GM18511 (cell line): ENCODE measurements around the gene ZNF367.

Experiments
- ATAC-seq: cut with Tn5 transposase; IDR thresholded peaks from one replicate; pipeline ENCODE4 v1.9.1; 2021; ENCODE audit warnings: mild to moderate bottlenecking, moderate library complexity; ENCODE audit not compliant: unreplicated experiment

The ZNF367 gene

GRCh38 chr9:96418083-96418919 is at the start of gene ZNF367:
Gene ZNF367 (minus strand): TSS chr9:96418370. CDS start chr9:96418032, 338 bp downstream.
- ATAC-seq, result peak; percentile 69

DNA sequence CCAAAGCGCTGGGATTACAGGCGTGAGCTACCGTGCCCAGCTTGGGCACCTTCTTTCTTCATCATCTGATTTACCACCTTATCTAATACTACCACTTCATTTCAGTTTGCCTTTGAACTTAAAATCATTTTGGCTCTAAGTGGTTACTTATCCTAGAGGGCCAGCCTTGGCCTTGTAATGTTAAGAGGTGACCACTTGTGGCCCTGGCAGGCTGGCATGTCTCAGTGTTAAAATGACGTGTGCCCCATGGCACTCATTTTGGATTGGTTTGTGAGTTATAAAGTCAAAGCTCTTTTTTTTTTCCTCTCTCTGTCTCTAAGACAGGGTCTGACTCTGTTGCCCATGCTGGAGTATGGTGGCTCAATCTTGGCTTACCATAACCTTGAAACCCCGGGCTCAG is 49.6 kb upstream of the ZNF367 start:
- no peak for ATAC-seq

GRCh38 chr9:96464426-96464825 is 46.3 kb upstream of the ZNF367 start:
- ATAC-seq, result no peak

DNA sequence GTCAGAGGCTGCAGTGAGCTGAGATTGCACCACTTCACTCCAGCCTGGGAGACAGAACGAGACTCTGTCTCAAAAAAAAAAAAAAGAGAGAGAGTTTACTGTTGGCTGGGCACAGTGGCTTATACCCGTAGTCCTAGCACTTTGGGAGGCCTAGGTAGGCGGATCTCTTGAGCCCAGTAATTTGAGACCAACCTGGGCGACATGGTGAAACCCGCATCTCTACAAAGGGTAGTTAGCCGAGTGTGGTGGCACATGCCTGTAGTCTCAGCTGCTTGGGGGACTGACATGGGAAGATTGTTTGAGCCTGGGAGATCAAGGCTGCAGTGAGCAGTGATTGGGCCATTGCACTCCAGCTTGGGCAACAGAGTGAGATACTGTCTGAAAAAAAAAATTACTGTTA is 44.4 kb upstream of the ZNF367 start:
- ATAC-seq, result no peak

DNA sequence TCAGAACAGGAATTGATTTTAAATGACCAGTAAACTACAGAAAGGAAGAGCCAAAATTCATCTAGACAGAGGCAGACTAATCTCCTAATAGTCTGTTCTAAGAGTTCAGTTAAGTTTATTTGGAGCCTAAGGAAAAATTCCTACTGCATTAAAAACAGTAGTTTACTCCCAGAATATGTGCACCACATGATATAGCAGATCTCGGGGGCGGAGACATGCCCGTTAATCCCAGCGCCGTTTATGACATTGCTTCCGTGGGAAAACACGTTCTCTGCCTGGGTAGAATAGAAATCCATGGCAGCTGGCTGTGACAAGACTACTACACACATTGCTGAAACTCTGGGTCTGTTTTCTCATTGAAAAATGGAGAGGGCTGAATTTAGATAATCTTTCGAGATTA is 43.2 kb upstream of the ZNF367 start:
- ATAC-seq, result no peak

DNA sequence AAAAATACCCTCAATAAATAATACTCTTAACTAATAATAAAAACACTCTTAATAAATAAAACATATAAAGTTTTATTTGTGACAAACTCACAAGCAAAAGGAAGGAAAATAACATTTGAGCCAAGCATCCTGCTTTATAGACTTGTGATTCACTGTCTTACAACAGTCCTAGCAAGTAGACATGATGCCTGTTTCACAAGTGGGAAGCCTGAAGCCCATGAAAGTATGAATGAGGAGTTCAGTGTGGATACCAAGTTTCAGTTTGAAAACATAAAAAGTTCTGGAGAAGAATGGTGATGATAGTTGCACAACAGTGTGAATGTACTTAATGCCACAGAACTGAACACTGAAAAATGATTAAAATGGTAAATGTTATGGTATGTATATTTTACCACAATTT is 42.7 kb upstream of the ZNF367 start:
- ATAC-seq, result no peak

DNA sequence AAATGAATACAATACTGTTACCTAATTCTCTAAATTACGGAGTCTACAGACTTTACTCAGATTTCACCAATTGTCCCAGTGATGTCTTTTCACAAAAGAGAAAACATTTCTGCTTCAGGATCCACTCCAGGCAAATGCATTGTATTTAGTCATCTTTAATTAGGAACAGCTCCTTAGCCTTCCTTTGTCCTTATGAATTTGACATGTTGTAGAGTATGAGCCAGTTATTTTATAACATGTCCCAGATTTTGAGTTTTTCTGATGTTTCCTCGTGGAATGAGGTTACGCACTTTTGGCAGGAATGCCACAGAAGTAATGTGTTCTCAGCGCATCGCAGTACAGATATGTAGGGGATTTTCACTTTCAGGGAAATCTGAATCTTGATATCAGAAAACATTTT is 42.3 kb upstream of the ZNF367 start:
- ATAC-seq, result no peak

- ATAC-seq, result no peak
Observed at GRCh38 chr9:96459268-96460007, 41.3 kb upstream of the ZNF367 start.

- ATAC-seq, result no peak
Observed at GRCh38 chr9:96458226-96458625, 40.1 kb upstream of the ZNF367 start.

DNA sequence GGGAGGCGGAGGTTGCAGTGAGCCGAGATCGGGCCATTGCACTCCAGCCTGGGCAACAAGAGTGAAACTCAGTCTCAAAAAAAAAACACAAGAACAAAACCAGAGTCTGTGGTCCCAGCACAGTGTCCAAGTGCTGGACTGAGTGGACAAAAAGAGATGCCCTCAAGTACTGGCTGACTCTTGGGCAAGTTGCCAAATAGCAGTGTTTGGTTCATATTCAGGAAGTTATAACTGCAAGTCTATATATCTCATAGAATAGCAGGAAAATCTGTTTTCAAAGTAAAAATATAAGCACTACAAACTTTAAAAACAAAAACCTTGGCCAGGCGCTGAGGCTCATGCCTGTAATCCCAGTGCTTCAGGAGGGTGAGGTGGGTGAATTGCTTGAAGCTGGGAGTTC is 39.1 kb upstream of the ZNF367 start:
- no peak for ATAC-seq

DNA sequence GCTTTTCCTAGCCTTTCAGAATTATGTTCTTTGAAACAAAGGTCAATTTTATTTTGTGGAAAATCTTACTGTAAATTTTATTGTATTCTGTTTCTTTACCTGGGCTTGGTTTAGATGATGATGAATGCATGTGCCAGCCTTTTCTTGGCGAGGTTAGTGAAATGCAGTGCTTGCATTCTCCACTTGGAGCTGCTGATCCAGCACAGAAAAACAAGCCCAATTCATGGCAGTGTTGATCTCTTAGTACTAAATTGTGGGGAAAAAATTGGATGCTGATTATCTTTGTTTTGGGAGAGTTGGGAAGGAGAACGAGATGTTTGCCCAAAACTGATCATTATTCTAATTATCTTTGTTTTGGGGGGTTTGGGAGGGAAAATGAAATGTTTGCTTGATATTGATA is 35.5 kb upstream of the ZNF367 start:
- ATAC-seq, result no peak

GRCh38 chr9:96450613-96451528 is 32.7 kb upstream of the ZNF367 start:
- peak; percentile 15 for ATAC-seq

- peak; percentile 93 for ATAC-seq
Observed at GRCh38 chr9:96449845-96450612, 31.9 kb upstream of the ZNF367 start, which contains the start of gene HABP4. Gene HABP4 (plus strand): TSS chr9:96450169. CDS start chr9:96450280, 111 bp downstream.

DNA sequence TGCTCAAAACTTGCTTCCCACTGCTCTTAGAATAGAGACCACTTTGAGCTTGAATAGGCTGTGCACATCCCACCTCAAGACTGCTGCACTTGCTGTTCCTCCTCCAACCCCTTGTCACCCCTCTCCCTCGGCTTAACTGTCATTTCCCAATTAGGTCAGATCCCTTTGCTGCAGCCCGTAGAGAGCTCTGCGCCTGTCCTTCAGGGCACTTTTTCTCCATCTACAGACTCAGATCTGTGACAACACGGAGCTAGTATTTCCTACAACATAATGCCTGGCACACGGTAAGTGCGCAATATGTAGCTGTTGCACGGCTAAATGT is 31.3 kb upstream of the ZNF367 start:
- ATAC-seq, result peak; percentile 36

DNA sequence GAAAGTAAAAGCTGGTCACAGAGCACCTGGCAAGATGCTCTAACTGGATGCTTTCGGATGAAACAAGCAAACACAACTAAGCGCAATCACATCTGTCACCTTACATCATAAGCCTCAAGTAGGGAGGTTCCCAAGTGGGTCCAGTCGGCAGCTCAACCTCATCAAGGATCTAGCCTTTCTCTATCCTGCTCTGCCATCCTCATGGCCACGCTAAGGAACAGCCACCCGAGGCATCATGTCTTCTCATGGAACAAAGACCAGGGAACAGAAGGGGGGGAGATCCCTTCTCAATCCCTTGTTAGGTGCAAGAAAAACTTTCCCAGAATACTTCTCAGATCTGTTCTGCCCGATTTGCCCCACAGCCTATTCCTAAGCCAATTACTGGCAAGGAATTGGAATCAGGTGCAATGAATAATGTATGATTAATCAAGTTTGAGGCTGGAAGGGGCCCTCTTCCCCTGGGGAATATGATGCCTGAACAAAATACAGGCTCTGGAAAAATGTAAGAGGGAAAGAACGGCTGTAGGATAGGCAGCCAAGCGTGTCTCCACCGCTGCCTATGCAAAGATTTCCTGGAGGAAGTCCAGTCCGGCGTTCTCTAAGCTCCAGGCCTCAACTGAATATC is 30.5 kb upstream of the ZNF367 start:
- ATAC-seq, result no peak

DNA sequence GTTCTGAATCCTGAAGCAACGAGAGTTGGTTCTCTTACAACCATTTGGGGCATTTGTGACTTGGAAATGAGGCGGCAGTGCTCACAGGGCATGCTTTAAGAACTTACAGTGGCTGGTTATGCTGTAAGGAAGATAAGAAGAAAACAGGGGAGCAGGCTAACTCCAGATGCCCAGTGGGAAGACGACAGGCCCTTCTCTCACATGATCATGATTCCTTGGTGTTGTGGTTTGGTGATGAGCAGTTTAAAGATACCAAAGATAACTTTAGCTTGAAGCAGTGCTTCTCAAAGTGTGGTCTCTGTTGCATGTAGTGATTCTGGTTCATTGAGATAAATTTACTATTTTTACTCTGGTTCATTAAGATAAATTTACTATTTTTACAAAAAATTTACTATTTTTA is 29.2 kb upstream of the ZNF367 start:
- no peak for ATAC-seq

- no peak for ATAC-seq
Observed at GRCh38 chr9:96442491-96442890, 24.3 kb upstream of the ZNF367 start.

GRCh38 chr9:96441798-96442445 is 23.8 kb upstream of the ZNF367 start:
- ATAC-seq, result no peak

DNA sequence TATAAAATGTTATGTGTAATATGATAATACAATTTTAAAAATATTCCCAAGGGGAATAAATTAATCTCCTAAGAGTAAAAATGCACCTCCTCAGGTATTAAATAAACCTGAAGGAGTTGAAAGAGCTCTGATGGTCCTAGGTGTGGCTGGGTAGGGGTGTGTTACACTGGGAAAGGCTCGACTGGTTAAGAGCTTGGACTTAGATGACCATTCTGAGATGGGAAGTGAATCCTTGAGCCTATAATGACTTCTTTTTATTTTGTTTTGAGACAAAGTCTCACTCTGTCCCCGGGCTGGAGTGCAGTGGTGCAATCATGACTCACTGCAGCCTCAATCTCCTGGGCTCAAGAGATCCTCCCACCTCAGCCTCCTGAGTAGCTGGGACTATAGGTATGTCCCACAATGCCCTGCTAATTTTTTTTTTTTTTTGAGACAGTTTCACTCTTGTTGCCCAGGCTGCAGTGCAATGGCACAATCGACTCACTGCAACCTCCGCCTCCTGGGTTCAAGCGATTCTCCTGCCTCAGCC is 22.6 kb upstream of the ZNF367 start:
- ATAC-seq, result no peak
